Sigmoid colon (tissue), 4 donors: ENCODE results near the gene SUV39H2.
"Not testable (repeated sequence)": the region's sequence is repeated elsewhere in the genome, so short reads cannot be mapped to it uniquely, and the experiment has no call there.

ENCODE experiments used
- CTCF ChIP-seq, 4 experiments: fragments of 450-650 bp in 3 of 4; fragments of 200-600 bp in 1 of 4; IDR thresholded peaks; one replicate each; pipeline ENCODE4 v1.5.1; 2016 to 2019; ENCODE audit warnings: antibody characterized with exemption in 4 of 4, mild to moderate bottlenecking in 3 of 4, moderate library complexity in 2 of 4
- EP300 ChIP-seq, 4 donors: sonication (generic); formaldehyde crosslinking; IDR thresholded peaks; one replicate each; pipeline ENCODE4 v1.6.1; 2017; ENCODE audit warnings: antibody characterized with exemption in 4 of 4
- POLR2A ChIP-seq, 2 donors: fragments of 450-650 bp; IDR thresholded peaks; one replicate each; pipeline ENCODE4 v1.6.1; 2016; ENCODE audit warnings: antibody characterized with exemption in 2 of 2, mild to moderate bottlenecking in 2 of 2, moderate library complexity in 2 of 2

- TF ChIP-seq CTCF, POLR2A, EP300 (IDR thresholded peaks at IDR 0.05): not testable (repeated sequence)
Observed at GRCh38 chr10:14907591-14907990, 28.9 kb downstream of the SUV39H2 start.
